Bone marrow (tissue), 2 donors: ENCODE results near the gene ZNF157.

Experiments
- DNase-seq, 2 donors: peaks; one replicate each; lab custom pipeline; 2025; lab: John Stamatoyannopoulos, UW

ZNF157 gene

DNA sequence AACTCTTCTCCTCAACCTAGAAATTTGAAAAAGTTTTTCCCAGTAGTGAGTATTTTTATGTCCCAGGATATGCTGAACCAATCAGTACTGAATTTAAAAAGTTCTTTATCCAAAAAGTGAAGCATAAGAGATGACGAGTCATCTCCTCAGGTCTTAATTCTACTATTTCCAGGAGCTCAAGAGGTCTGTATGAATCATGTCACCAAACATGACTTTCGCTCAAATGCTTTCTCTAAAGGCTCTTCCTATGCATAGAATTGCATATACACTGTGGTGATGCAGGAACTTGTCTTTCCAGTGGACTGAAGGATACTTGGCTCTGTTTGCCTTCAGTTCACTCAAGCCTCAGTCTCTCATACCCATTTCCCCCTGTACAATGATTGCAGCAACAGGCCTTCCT is 76.6 kb downstream of the ZNF157 start:
- DNase-seq, result no peak

DNA sequence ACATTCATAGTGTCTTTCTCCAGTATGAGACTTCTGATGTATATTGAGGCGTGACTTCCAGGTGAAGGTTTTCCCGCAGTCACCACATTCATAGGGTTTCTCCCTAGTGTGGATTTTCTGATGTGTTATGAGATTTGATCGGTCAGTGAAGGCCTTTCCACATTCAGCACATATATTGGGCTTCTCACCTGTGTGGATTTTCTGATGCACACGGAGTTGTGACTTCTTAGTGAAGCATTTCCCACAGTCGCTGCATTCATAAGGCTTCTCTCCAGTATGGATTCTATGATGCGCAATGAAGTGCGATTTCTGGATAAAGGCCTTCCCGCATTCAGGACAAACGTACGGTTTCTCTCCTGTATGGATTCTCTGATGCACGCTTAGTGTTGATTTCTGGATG is 77.2 kb downstream of the ZNF157 start:
- DNase-seq, result no peak

DNA sequence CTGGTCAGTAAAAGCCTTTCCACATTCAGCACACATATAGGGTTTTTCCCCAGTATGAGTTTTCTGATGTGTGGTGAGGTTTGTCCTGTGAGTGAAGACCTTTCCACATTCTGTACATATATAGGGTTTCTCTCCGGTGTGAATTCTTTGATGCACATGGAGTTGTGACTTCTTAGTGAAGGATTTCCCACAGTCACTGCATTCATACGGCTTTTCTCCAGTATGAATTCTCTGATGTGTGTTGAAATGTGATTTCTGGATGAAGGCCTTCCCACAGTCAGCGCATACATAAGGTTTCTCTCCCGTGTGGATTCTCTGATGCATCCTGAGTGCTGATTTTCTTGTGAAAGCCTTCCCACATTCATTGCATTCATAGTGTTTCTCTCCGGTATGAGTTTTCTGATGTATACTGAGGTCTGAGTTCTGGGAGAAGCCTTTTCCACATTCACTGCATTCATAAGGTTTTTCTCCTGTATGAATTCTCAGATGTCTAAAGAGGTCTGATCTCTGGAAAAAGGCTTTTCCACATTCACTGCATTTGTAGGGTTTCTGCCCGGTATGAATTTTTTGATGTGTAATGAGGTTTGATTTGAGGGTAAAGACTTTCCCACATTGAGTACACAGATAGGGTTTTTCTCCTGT is 77.9 kb downstream of the ZNF157 start:
- DNase-seq, result no peak

- no peak for DNase-seq
Measured at GRCh38 chrX:47452112-47452511, 81.7 kb downstream of the ZNF157 start.

GRCh38 chrX:47456080-47456479 is 85.7 kb downstream of the ZNF157 start:
- DNase-seq, result no peak

- no peak for DNase-seq
Measured at GRCh38 chrX:47458528-47458927, 88.2 kb downstream of the ZNF157 start.

GRCh38 chrX:47460561-47460960 is 90.2 kb downstream of the ZNF157 start:
- DNase-seq, result no peak
